ENCODE data around the gene C17orf114.

The C17orf114 gene

DNA sequence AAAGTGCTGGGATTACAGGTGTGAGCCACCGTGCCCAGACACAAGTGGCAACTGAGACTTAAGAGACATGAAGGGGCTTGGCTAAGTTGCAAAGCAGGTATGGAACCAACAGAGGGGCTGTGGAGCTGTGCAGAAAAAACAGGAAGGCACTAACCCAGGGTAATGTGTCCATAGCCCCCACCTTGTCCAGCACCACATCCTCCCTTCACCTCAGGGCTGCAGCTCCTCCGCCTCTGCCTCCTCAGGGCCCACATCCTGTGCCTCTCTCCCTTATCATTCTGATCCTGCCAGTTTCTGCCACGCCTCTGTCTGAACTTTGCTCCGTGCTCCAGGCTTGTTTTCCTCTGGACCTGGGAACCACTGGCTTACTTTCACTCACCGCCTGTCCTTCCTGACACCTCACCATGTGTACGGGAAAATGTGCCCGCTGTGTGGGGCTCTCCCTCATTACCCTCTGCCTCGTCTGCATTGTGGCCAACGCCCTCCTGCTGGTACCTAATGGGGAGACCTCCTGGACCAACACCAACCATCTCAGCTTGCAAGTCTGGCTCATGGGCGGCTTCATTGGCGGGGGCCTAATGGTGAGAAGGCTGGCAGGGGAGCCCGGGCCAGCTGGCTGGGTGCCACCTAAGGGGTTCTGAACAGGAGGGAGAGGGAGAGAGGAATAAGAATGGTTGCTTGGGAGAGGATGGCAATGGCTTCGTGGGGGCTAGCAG is 30.5 kb downstream of the C17orf114 start, which contains the start of gene TM4SF5:
TSS of gene TM4SF5 (plus strand) at position 368 of the 716 bp plus-strand sequence. CDS start at position 405, 37 bp downstream.
- Histone ChIP-seq H3K4me3 (no peak within 1 kb of the TSS), H3K9me3 (replicated peaks in 1 of 3) (no peaks in the 10 kb centered on the region), H3K4me1 (replicated peaks in 1 of 2) (no peaks in the 10 kb centered on the region), H3K36me3 (replicated peaks in 1 of 2) (no peaks in the 10 kb centered on the region), H3K27me3 (no peaks in the 10 kb centered on the region), H3K27ac (no peak within 1 kb of the TSS)
- DNase-seq: no peak
- intact Hi-C loops (cut with DNase I): no loop called here
- 61 to 71% (median 66%) methylated on average over 12 to 13 of the region's 13 CpGs for WGBS, 4 donors
- TF ChIP-seq CTCF (IDR thresholded peaks at IDR 0.05): no peak

GRCh38 chr17:4769628-4770027 is 32.5 kb downstream of the C17orf114 start:
- intact Hi-C loops (cut with DNase I): no loop called here
- Histone ChIP-seq H3K9me3 (replicated peaks in 1 of 3) (no peaks in the 10 kb centered on the region), H3K4me3 (no peak overlapping the region), H3K4me1 (replicated peaks in 1 of 2) (no peaks in the 10 kb centered on the region), H3K27ac (no peak overlapping the region), H3K36me3 (replicated peaks in 1 of 2) (no peaks in the 10 kb centered on the region), H3K27me3 (no peaks in the 10 kb centered on the region)
- no peak for DNase-seq
- 73 to 93% (median 84%) methylated on average over 2 of the region's 2 CpGs for WGBS, 4 donors
- TF ChIP-seq POLR2A (IDR thresholded peaks at IDR 0.05): no peak
- no peak for TF ChIP-seq CTCF (IDR thresholded peaks at IDR 0.05)

GRCh38 chr17:4768298-4768697 is 33.8 kb downstream of the C17orf114 start:
- TF ChIP-seq POLR2A (IDR thresholded peaks at IDR 0.05) (no peak), CTCF (IDR thresholded peaks at IDR 0.05) (no peak)
- H3K4me3 ChIP-seq: no peak overlapping the region
- H3K9me3 ChIP-seq (replicated peaks in 1 of 3): no peaks in the 10 kb centered on the region
- 65 to 75% (median 73%) methylated on average over 6 of the region's 6 CpGs for WGBS, 4 donors
- H3K36me3 ChIP-seq (replicated peaks in 1 of 2): no peaks in the 10 kb centered on the region
- peak overlapping the region in 2 of 5 donors; percentile 30 to 53 for H3K27ac ChIP-seq
- DNase-seq: peak in 1 of 7 donors; percentile 26
- no peaks in the 10 kb centered on the region for H3K4me1 ChIP-seq (replicated peaks in 1 of 2)
- no peaks in the 10 kb centered on the region for H3K27me3 ChIP-seq
- intact Hi-C loops (cut with DNase I): no loop called here

- peak overlapping the region in 3 of 5 donors; percentile 50 to 80 (median 68) for H3K27ac ChIP-seq
- H3K9me3 ChIP-seq (replicated peaks in 1 of 3): no peaks in the 10 kb centered on the region
- H3K36me3 ChIP-seq (replicated peaks in 1 of 2): no peaks in the 10 kb centered on the region
- no peak for DNase-seq
- H3K4me1 ChIP-seq (replicated peaks in 1 of 2): no peaks in the 10 kb centered on the region
- no peak for TF ChIP-seq POLR2A (IDR thresholded peaks at IDR 0.05)
- TF ChIP-seq CTCF (IDR thresholded peaks at IDR 0.05): no peak
- no peaks in the 10 kb centered on the region for H3K27me3 ChIP-seq
- intact Hi-C loops (cut with DNase I): no loop called here
- 65 to 83% (median 69%) methylated on average over 9 of the region's 9 CpGs for WGBS, 4 donors
- no peak overlapping the region for H3K4me3 ChIP-seq
Measured at GRCh38 chr17:4766723-4767122, 35.4 kb downstream of the C17orf114 start.
